B cell (primary cell): Measurements from ENCODE around the gene MUC4. TPM values are rescaled to one million over a fixed set of nuclear protein-coding genes. Genes with fewer than 3 reads are reported as not detected.

Experiments used
- ATAC-seq: fragments of 200-7000 bp; cut with Tn5 transposase; one replicate; pipeline ENCODE4 v1.10.0; 2021; ENCODE audit warnings: low read depth, mild to moderate bottlenecking, moderate number of reproducible peaks, moderate library complexity
- CTCF ChIA-PET: fragments of 350-600 bp; sonication (Branson Sonifier 250); formaldehyde crosslinking; loops from one replicate; lab custom pipeline; 2021; ENCODE audit warnings: antibody characterized with exemption, inconsistent platforms; lab: Charles Lee
- POLR2A ChIA-PET: fragments of 350-600 bp; sonication (Branson Sonifier 250); formaldehyde crosslinking; loops from one replicate; lab custom pipeline; 2021; ENCODE audit warnings: antibody characterized with exemption; lab: Charles Lee
- DNase-seq: peaks from one replicate; pipeline ENCODE4 v3.0.0; 2013
- H2AFZ ChIP-seq: 2 replicates; pipeline ENCODE4 v1.6.1; 2012; ENCODE audit warnings: mild to moderate bottlenecking, low read depth, low read length; ENCODE audit not compliant: insufficient read depth, poor library complexity, severe bottlenecking
- H3K27ac ChIP-seq, 2 donors: 1 replicate in 1 of 2; 2 replicates in 1 of 2; pipeline ENCODE4 v1.5.1; 2012 to 2013; ENCODE audit warnings: low read length in 2 of 2, mild to moderate bottlenecking in 2 of 2, moderate library complexity in 1 of 2
- H3K27me3 ChIP-seq, 4 experiments: fragments of 200-600 bp in 1 of 4; sonication (generic) in 1 of 4; replicated peaks in 1 of 4; 1 replicate in 2 of 4; 2 replicates in 2 of 4; pipeline versions ENCODE4 v1.6.1 to v1.7.0; 2013 to 2016; ENCODE audit warnings: low read length in 3 of 4, mild to moderate bottlenecking in 2 of 4, mixed read lengths in 1 of 4, moderate library complexity in 1 of 4; ENCODE audit not compliant: insufficient read depth in 4 of 4, control insufficient read depth in 3 of 4; ENCODE audit errors: control extremely low read depth in 1 of 4
- H3K36me3 ChIP-seq, 2 experiments: replicated peaks in 1 of 2; 1 replicate in 1 of 2; 2 replicates in 1 of 2; pipeline versions ENCODE4 v1.6.1 to v1.7.1; 2013; ENCODE audit warnings: low read length in 1 of 2; ENCODE audit not compliant: insufficient read depth in 2 of 2, control insufficient read depth in 1 of 2; ENCODE audit errors: control extremely low read depth in 1 of 2, extremely low read depth in 1 of 2
- H3K4me1 ChIP-seq, 2 donors: fragments of 200-600 bp in 1 of 2; sonication (generic) in 1 of 2; 1 replicate in 1 of 2; 2 replicates in 1 of 2; pipeline versions ENCODE4 v1.5.1 to v1.6.1; 2013 to 2017; ENCODE audit warnings: low read length in 2 of 2; ENCODE audit not compliant: control insufficient read depth in 2 of 2, insufficient read depth in 2 of 2
- H3K4me2 ChIP-seq: replicated peaks from 2 replicates; pipeline ENCODE3; 2012; ENCODE audit warnings: mild to moderate bottlenecking, low read depth, low read length; ENCODE audit not compliant: poor library complexity, severe bottlenecking
- H3K4me3 ChIP-seq, 5 experiments: fragments of 200-600 bp in 1 of 5; sonication (generic) in 1 of 5; 1 replicate in 3 of 5; 2 replicates in 2 of 5; pipeline versions ENCODE4 v1.5.1 to v1.7.0; 2011 to 2016; ENCODE audit warnings: low read length in 4 of 5, mild to moderate bottlenecking in 4 of 5, low read depth in 2 of 5, control low read depth in 1 of 5, moderate library complexity in 1 of 5; ENCODE audit not compliant: insufficient read depth in 1 of 5; ENCODE audit errors: control extremely low read depth in 1 of 5, extremely low read depth in 1 of 5
- H3K79me2 ChIP-seq: fragments of 200-600 bp; sonication (generic); one replicate; pipeline ENCODE4 v1.6.0; 2016; ENCODE audit warnings: low read length; ENCODE audit not compliant: control insufficient read depth, insufficient read depth
- H3K9ac ChIP-seq: fragments of 200-600 bp; sonication (generic); 2 replicates; pipeline ENCODE4 v1.6.1; 2017; ENCODE audit warnings: mild to moderate bottlenecking, low read length, moderate library complexity
- H3K9me3 ChIP-seq, 3 donors: one replicate each; pipeline versions ENCODE4 v1.6.1 to v1.7.1; 2013; ENCODE audit warnings: low read length in 2 of 3; ENCODE audit not compliant: control insufficient read depth in 2 of 3, insufficient read depth in 1 of 3; ENCODE audit errors: control extremely low read depth in 1 of 3
- H4K20me1 ChIP-seq: 2 replicates; pipeline ENCODE4 v1.6.0; 2012; ENCODE audit warnings: mild to moderate bottlenecking, low read length; ENCODE audit not compliant: insufficient read depth, control insufficient read depth, poor library complexity, severe bottlenecking
- H3K27ac Mint-ChIP-seq: one replicate; pipeline ENCODE4 v1.8.0; 2021; ENCODE audit warnings: mixed read lengths
- H3K27me3 Mint-ChIP-seq: one replicate; pipeline ENCODE4 v1.8.0; 2021; ENCODE audit warnings: mixed read lengths
- H3K4me1 Mint-ChIP-seq: one replicate; pipeline ENCODE4 v1.8.0; 2021; ENCODE audit warnings: mixed read lengths
- H3K4me3 Mint-ChIP-seq: one replicate; pipeline ENCODE4 v1.8.0; 2021; ENCODE audit warnings: mixed read lengths
- H3K9me3 Mint-ChIP-seq: one replicate; pipeline ENCODE4 v1.8.0; 2022; ENCODE audit warnings: mixed read lengths; ENCODE audit not compliant: insufficient read depth
- EZH2 ChIP-seq: IDR thresholded peaks from 2 replicates; pipeline ENCODE4 v1.6.1; 2012; ENCODE audit warnings: borderline replicate concordance, low read depth, mild to moderate bottlenecking, moderate library complexity, low read length; ENCODE audit not compliant: insufficient read depth, poor library complexity, severe bottlenecking
- WGBS: methylation state at CpG from one replicate; pipeline ENCODE4 v1.1.5; 2013; ENCODE audit warnings: missing lambda C conversion rate; ENCODE audit not compliant: insufficient coverage; 5-methylcytosine and 5-hydroxymethylcytosine counted together
- intact Hi-C: fragments of 100-400 bp; cut with micrococcal nuclease; formaldehyde crosslinking; loops from one replicate; pipeline ENCODE4 v1.10.0; 2022
- polyA plus RNA-seq: library from polyadenylated mRNA; depleted of rRNA; stranded (reverse); fragments of >200 nt; gene quantifications from 2 replicates; pipeline ENCODE4 v1.2.3, GENCODE V29; 2012
- total RNA-seq, 2 donors: library from RNA; stranded (reverse); fragments of 120-200 nt in 1 of 2; gene quantifications; 1 replicate in 1 of 2; 2 replicates in 1 of 2; pipeline versions ENCODE4 v1.2.3 to v1.2.4, GENCODE V29; 2013 to 2022
- TF ChIP-seq, protein P1 (sequence below): fragments of 200-600 bp; IDR thresholded peaks from one replicate; pipeline ENCODE4 v1.8.0; 2022; ENCODE audit warnings: antibody characterized with exemption, mild to moderate bottlenecking

The MUC4 gene
- total and polyA plus RNA-seq, 2 donors (not counting 1 experiment from before 2014, with no cell fraction given) = 0.22 to 1.2 TPM

DNA sequence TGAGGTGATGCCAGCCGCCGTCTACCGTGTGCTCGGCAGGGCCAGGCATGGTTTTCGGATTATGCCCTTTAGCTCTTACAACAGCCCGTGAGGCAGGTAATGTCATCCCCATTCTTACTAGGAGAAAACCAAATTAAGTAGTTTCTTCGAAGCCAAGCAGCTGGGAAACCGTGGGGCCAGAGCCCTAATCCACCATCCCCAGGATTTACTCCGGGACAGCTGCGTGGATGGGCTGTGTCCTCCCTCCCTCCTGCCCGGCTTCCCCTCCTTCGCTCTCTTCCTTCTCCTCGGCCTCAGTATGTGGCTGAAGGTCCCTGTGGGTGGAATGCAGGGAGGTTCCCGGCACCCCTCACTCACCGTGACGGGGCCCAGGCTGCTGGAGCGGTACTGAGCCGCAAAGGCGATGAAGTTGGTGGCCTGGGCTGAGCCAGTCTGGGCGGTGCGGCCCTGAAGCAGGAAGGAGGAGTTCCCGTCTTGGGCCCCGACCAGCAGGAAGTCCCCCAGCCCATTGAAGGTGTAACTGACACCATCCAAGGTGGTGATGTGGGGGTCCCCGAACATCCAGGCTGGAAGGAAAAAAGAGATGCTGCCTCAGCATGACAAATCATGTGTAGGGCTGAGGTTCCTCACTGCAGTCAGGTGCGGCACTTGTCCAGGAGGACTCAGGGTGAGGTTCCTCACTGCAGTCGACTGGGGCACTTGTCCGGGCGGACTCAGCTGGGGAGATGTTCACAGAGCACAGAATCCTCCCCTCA, 48.5 kb downstream of the MUC4 start:
- Mint-ChIP-seq H3K27me3 (peaks cover 32% of the 10 kb centered on the region), H3K9me3 (peaks cover 2% of the 10 kb centered on the region), H3K4me1 (no peaks in the 10 kb centered on the region), H3K4me3 (no peak overlapping the region), H3K27ac (no peak overlapping the region)
- CTCF ChIA-PET = no interaction called here
- Histone ChIP-seq H3K27me3 (peaks cover 0 to 18% (median 4%) of the 10 kb centered on the region in 4 experiments), H3K9ac (no peak overlapping the region), H3K4me2 (no peak overlapping the region), H3K36me3 (no peaks in the 10 kb centered on the region), H3K79me2 (no peaks in the 10 kb centered on the region), H3K9me3 (peaks cover 0 to 14% (median 0%) of the 10 kb centered on the region in 3 donors), H2AFZ (no peak overlapping the region), H3K27ac (no peak overlapping the region), H3K4me3 (no peak overlapping the region), H3K4me1 (peaks cover 0 to 3% of the 10 kb centered on the region in 2 donors), H4K20me1 (no peaks in the 10 kb centered on the region)
- 71% methylated on average over 26 of the region's 28 CpGs for WGBS
- intact Hi-C loops = no loop called here
- DNase-seq (no peak), ATAC-seq (no peak)
- POLR2A ChIA-PET = no interaction called here
- TF ChIP-seq, protein P1, sequence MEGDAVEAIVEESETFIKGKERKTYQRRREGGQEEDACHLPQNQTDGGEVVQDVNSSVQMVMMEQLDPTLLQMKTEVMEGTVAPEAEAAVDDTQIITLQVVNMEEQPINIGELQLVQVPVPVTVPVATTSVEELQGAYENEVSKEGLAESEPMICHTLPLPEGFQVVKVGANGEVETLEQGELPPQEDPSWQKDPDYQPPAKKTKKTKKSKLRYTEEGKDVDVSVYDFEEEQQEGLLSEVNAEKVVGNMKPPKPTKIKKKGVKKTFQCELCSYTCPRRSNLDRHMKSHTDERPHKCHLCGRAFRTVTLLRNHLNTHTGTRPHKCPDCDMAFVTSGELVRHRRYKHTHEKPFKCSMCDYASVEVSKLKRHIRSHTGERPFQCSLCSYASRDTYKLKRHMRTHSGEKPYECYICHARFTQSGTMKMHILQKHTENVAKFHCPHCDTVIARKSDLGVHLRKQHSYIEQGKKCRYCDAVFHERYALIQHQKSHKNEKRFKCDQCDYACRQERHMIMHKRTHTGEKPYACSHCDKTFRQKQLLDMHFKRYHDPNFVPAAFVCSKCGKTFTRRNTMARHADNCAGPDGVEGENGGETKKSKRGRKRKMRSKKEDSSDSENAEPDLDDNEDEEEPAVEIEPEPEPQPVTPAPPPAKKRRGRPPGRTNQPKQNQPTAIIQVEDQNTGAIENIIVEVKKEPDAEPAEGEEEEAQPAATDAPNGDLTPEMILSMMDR = no peak
- no peak for TF ChIP-seq EZH2

DNA sequence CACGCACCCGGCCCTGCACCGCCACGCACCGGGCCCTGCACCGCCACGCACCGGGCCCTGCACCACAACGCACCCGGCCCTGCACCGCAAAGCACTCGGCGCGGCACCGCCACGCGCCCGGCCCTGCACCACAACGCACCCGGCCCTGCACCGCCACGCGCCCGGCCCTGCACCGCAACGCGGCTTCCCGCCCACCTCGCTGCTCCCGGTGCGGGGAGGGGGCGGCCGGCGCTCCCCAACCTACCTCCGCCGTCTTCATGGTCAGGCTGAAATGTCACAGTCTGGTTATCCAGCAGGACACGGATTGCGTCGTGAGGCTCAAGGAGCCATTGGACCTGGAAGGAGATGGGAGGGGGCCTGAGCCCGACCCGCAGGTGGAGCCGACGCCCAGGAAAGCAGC, 49.1 kb downstream of the MUC4 start:
- no peak overlapping the region for H3K4me3 Mint-ChIP-seq
- Histone ChIP-seq H3K4me1 (peaks cover 0 to 3% of the 10 kb centered on the region in 2 donors), H3K27me3 (peaks cover 0 to 22% (median 6%) of the 10 kb centered on the region in 4 experiments), H3K9me3 (peaks cover 0 to 10% (median 0%) of the 10 kb centered on the region in 3 donors), H4K20me1 (no peaks in the 10 kb centered on the region), H3K4me3 (no peak overlapping the region), H3K9ac (no peak overlapping the region), H3K27ac (no peak overlapping the region), H3K36me3 (no peaks in the 10 kb centered on the region), H3K79me2 (no peaks in the 10 kb centered on the region), H2AFZ (no peak overlapping the region), H3K4me2 (no peak overlapping the region)
- DNase-seq (no peak), ATAC-seq (no peak)
- H3K4me1 Mint-ChIP-seq = no peaks in the 10 kb centered on the region
- whole genome bisulfite sequencing = 55% methylated on average over 40 of the region's 43 CpGs
- TF ChIP-seq, protein P1 = no peak
- no peak for TF ChIP-seq EZH2
- intact Hi-C loops = no loop called here
- CTCF ChIA-PET = no interaction called here
- H3K27ac Mint-ChIP-seq = no peak overlapping the region
- peaks cover 39% of the 10 kb centered on the region for H3K27me3 Mint-ChIP-seq
- no peaks in the 10 kb centered on the region for H3K9me3 Mint-ChIP-seq
- POLR2A ChIA-PET = no interaction called here
